Stimulated activated CD8-positive, alpha-beta memory T cell treated with anti-CD3 and anti-CD28 coated beads, Interleukin-15, amount 100 ng/mL, for 24 hours (primary cell): ENCODE data around the gene SIK3.

ENCODE experiments used
- DNase-seq: peaks from one replicate; pipeline ENCODE4 v3.0.0-alpha.2; 2020; ENCODE audit warnings: low read depth

The SIK3 gene

DNA sequence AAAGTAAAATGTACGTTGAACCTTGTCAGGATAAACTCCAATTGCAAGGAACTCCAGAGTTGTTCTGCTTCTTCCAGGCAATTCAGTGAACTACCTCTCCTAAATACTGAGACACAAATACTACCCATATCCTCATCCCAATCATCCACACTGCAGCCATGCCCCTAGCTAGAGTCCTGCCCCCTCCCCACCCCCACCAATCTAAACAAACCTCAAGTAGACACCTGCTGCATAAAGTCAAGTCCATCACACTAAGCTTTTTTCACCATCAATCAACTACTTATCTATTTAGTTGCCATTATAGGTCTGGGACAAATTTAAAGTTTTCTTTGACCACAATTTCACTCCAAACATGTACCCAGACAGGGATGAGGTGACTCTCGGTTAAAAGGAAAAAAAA, 167.6 kb downstream of the SIK3 start:
- no peak for DNase-seq

DNA sequence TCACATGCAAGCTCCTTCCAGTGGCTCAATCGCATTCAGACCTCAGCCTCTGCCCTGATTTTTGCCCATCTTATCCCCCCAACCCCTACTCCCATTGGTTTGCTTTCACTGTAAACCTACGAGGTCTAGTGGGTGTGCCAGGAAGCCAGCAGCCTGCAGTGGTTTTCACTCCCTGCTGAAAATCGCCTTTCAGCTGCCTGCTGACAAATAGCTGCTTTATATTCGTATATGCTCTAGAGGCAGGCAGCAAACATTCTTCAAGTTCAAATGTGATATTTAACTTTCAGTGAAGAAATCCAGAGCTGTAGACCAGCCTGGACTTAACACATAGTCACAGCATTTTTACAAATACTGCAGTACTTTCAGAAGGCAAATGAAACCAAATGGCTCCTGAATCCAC, 168.1 kb downstream of the SIK3 start:
- DNase-seq, result no peak

DNA sequence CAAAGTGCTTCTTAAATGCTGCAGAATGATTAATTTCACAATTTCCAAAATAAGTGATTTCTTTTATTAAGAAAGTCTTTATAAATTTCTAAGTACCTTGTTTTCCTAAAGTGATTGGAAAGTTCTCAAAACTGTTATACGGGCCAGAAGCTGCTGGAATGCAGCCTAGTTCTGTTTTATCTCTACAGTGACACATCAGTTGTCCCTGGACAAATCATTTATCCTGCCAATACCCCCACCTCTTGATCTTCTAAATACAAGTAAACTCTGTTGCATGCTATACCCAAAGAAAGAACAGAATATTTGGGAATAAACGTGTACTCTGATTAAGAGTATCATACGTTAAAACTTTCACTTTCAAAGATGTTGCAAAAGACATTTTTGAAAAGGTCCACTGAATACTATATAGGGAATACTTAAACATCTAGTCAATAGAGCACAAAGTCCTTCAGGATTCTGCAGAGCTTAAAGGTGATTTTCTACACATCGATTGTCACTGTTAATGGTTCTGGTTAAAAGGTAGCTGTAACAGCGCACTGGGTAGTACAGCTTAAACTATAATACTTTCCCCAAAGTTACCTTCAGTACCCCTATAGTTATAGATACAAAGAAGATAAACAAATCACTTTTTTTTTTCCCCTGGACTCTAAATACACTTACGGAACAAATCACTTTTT, 168.7 kb downstream of the SIK3 start:
- no peak for DNase-seq

DNA sequence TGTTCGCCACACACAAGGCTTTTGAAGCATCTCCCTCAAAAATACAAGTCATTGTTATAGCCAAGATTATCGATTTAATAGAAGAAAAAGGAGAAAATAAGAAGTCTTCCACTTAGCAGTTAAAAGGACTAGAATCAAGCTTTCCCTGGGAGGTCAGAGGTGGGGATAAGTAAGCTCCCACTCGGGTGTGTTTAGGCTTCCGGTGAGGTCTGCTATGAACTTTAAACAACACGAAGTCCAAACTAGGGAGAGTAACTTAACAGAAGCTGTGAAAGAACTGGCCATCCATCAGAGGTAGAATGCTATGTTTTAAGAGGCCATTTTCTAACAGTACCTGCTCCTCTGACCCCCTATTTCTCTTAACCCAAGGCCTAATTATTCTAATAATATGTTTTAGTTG, 169.4 kb downstream of the SIK3 start:
- DNase-seq, result no peak

DNA sequence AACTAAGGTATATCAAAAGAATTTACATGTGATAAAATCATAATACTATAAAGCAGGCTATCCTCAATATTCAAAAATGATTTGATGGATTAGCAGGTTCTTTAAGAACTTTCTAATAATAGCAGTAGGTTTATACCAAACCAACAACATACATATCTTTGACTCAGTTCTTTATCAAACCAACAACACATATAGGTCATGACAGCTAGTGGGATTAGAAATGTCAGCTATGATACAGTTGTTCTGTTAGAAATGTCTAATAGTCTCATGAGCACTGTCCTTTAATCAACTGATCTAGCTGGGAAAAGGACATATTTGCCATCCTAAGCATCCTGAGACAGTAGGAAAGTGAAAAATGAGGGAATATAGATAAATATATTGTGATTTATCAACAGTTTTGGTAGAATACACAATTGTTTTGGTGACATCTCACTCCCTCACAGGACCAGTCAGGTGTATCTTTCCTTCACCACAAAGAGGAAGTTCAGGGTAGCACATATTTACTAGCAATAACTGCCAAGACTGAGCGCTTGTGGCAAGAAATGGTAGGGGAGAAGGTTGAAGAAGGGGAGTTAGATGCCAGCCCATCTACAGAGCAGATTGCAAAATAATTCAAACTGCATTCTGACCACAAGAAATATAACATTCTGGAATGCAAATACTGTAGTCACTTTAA, 170.0 kb downstream of the SIK3 start:
- no peak for DNase-seq

DNA sequence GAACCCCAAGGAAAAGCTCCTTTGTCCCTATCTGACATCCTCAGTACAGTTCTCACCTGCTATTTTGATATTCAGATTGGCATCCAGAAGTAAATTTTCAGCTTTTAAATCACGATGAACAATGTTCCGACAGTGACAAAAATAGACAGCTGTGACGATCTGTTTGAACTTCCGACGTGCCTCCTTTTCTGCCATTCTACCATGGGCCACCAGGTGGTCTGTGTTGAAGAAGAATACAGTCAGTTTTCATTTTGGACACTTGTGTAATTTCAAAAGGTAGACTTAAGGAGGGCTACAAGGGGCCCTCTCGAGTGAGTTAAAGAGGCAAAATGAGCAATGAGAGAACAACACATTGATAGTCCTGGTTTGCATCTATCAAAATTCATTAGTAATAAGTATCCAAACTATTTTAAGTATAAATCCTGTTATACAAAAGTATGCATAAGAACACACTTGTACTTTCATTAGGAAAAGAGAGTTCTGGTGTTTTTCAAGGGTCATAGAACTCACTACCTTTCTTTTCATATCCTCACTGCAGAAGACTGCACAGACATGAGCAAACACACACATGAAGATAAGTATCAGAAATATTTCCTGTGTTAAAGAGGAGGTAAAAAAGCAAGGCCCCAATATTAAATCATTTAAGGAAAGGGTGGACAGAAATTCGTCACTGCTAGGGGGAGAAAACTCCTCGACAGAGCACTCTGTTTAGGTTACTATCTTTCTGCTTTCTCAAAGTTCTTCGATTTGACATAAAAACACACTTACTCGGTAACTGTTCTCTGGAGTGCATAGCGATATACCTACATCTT, 170.9 kb downstream of the SIK3 start:
- DNase-seq, result no peak

DNA sequence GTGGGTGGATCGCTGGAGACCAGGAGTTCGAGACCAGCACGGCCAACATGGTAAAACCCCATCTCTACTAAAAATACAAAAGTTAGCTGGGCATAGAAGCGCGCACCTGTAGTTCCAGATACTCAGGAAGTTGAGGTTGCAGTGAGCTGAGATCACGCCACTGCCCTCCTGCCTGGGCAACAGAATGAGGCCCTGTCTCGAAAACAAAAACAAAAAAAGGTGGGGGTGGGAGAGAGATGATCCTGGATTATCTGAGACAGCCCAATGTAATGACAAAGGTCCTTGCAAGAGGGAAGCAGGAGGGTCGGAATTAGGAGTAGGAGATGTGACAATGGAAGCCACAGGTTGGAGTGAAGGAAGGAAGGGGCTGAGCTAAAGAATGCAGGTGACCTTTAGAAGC, 173.2 kb downstream of the SIK3 start:
- no peak for DNase-seq

DNA sequence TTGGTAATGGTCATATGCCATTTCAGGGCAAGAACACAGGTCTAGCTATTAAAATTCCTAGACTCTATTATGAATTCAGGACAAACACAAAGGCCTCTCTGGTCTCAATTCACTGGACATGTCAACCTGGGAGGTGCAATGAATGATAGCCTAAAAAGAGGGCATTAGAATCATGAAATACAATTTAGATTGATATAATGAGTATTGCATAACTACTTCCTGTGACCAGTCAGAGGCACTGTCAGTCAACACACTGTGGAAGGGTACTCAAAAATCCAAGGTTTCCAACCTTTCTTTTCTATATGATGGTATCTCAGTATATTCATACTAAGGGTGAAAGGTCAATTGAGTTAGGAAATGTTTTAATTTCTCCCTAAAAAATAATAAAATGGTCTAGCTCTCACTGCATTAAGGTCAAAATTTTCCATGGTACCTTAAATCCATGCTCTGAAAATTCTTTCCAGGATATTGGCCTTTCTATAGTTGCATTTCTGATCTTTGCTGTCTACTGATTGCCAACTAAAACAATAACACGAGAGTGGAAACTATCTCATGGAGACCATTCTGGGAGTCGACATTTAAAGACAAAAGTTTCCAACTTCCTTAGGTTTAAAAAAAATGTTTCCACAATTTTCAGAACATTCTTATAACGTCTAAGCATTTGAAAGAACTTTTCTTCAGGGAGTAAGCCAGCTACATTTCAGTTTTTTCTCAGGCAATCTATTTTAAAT, 179.1 kb downstream of the SIK3 start:
- no peak for DNase-seq

DNA sequence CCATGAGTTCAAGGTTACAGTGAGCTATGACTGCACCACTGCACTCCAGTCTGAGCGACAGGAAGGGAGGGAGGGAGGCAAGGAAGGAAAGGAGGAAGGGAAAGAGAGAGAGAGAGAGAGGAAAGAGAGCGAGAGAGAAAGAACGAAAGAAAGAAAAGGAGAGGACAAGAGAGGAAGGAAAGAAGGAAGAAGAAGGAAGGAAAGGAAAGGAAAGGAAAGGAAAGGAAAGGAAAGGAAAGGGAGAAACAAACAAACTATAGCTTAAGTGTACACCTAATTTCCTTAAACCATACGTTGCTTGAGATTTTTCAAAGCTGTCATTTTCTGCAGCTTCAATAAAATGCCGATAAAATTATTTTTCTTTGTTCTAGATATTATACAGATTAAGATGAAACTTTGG, 180.6 kb downstream of the SIK3 start:
- no peak for DNase-seq

DNA sequence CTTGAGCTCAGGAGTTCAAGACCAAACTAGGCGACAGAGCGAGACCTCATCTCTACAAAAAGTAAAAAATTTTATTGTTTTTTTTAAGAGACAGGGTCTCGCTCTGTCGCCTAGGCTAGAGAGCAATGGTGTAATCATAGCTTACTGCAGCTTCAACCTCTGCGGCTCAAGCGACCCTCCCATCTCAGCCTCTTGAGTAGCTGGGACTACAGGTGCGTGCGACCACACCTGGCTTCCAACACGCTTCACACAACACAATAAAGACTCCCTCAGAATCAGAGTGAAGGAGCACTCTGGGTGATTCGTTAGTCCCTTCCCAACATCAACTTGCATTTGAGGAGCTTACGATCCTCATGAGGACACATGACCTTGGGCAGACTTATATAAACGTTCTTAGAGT, 181.3 kb downstream of the SIK3 start:
- DNase-seq, result no peak

DNA sequence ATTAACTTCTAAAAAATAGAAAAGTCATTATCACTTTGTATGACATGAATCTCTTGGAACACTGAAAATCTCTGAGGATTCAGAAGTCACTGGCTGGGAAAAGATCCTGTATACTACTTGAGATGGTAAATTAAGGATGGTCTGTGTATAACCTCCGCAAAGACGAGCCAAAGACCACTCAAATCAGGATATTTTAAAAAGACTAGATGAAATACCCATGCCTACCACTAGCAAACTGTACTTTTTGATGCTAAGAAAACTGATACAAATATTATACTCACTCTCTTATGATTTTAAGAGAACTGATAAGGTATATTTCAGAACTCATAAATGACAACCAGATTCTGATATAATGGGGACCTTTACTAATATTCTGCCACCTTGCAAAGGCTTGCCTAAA, 182.2 kb downstream of the SIK3 start:
- no peak for DNase-seq

DNA sequence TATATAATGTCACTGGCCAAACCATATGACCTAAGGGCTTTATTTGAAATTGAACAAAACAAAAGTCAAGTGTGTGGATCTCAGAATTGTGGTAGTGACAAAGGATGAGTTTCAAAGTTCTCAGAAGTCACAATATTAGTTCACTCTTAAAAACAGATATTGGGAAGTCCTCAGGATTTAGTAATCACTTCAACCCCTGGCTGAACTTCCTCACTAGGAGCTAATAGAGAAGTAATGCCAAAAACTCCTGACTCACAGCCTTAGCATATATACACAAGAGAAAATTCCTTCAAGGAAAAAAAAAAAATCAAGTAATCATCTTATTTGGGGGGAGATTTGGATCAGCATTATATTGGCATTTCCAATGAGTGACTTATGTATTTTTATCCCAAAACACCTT, 185.2 kb downstream of the SIK3 start:
- DNase-seq, result no peak

DNA sequence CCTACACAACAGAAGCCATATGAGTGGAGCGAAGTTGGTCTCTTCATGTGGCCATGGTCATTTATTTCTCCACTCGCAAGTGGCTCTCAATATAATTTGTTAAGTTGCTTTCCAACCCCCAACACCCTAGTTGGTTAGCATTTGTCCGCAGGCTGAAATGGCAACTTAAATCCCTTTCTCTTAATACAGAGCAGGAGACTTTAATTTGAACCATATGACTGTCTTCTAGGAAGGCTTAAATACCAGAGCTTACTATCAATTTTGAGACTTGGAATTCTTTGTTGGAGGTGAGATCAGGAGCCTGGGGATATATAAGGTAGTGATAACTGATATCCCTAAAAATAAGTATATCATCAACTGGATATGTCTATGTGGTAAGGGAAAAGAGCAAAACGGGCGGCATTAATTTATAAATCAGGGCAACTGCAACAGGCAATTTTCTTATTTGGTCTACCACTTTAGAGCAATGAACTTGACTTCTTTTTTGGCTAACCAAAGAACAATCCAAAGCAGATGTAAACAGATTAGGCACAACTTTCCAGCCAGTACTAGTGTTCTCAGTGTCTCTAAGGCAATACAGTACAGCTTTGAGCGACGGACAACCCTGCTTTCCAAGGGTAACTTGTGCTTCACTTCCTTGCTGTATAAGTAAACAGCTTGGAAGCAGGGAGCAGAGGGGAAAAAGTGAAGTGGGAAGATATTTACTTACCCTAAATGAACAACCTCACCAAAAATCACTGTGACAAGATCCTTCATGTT, 186.1 kb downstream of the SIK3 start:
- no peak for DNase-seq

DNA sequence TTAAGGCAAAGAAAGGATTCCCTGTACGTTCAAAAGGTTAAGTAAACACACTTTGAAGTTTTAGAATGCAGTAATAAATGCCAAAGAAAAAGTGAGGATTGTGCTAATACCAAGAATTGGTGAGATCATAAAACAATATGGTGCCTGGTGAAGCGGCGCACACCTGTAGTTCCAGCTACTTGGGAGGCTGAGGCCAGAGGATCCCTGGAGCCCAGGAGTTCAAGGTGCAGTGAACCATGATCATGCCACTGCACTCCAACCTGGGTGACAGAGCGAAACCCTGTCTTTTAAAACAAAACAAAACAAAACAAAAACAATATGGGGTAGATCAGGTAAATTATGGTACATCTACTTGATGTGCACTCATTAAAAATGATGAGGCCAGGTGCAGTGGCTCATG, 187.4 kb downstream of the SIK3 start:
- DNase-seq, result no peak

DNA sequence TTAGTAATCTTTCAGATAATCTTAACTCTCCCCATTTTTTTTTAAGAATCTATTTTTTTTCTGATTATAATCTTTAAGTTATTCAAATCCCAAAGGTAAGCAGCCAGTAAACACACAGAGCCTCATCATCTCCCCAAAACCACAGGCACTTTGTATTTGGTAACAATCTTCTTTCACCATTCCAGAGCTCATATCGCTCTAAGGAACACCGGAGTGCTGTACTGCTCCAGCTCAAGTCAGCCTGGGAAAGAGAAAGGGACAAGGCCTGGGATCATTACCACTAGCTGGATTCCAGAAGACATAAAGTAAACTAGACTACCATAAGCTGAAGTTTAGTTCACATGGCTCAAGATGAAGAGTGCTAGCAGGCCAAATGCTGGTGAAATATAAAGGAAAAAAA, 187.8 kb downstream of the SIK3 start:
- DNase-seq, result no peak

DNA sequence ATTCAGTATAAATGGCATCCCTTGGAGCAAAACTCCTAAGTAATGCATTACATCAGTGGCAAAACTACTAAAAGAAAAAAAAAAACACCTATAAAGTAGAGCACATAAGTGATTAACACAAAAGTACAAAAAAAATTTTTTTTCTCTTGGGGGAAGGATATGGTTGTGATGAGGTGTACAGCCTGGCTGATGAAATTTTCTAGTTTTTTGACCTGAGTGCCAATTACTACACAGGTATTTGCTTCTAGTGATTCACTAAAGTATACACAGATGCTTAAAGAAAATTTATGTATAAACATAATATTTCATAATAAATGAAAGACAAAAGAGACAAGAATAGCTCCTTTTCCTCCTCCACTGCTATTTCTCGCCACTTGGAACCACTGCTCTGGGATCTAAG, 189.0 kb downstream of the SIK3 start:
- DNase-seq, result no peak

DNA sequence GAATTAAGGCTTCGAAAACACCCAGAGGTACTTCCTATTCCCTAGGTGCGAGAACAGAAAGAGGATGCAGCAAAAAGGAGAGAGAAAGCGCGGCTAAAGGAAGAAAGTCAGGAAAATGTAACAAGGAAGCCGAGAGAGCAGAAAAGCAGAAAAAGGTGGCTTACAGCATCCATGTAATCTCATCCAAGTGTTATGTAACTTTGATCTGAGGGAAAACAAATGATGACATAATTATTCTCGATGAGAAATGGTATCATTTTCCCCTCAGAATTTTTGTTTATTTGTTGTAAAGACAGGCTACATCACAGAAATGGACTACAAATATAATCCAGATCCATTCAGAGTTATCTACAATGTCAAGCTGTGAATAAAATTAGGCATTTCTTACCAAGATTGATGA, 191.7 kb downstream of the SIK3 start:
- no peak for DNase-seq

DNA sequence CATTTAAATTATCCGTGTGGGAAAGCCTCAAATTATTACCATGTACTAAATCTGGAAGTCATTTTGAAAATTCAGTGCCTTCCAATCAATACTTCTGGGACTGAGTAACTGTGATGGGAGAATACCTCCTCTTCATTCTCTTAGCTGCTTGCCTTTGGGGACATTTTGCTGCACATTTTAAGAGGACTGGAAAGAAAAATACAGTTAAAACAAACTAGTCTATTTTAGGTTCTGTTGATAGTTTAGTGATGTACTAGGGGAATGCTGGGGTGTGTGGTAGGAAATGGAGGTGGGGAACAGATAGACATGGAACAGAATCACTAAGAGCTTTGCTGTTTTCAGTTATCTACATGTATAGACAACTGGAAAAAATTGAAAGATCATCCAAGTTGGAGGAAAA, 195.1 kb downstream of the SIK3 start:
- no peak for DNase-seq

DNA sequence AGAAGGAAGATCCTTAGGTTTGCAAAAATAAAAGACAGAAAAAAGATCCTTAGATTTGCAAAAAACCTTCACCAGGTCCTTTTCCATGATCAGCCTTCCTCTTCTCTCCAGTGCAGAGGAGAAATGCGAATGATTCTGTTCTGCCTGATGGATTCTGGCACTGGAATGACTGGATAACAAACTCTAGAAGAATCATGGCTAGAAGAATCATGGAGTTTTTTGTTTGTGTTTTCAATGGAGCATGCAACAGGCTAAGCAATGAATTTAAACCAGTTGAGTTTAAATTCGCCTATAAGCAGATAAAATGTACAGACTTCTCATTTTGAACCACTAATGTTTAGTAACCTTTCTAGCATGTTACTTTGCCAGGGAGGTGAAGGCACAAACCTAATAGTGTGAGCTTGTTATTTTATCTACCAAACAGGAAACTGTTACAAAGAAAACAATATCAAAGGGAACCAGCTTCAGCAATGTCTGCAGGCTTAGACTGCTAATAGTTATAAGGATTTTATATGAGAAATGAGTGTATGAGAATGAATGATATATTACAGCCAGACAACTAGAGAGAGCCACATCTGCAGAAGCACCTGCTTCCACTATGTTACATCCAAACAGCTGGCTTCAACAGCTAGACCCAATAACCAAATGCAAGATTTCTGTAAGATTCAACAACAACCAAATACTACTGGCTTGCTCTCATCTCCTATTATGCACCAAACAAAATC, 196.1 kb downstream of the SIK3 start:
- no peak for DNase-seq

DNA sequence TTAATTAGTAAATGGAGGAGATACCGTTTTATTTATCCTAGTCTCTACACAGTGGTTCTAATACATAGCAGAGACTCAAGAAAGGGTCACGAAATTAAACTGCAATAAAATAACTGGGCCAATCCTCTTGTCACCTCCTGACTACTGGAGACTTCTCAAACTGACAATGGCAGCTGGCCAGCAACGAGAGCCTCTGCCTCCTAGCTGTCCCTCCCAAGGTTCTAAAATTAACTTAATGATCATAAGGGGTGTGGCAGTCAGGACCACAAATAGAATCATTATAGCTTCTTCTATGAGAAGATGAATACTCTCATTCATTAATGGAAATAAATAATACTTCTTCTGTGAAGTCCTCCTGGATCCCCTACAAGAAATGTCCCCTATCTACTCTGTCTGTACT, 197.0 kb downstream of the SIK3 start:
- no peak for DNase-seq

DNA sequence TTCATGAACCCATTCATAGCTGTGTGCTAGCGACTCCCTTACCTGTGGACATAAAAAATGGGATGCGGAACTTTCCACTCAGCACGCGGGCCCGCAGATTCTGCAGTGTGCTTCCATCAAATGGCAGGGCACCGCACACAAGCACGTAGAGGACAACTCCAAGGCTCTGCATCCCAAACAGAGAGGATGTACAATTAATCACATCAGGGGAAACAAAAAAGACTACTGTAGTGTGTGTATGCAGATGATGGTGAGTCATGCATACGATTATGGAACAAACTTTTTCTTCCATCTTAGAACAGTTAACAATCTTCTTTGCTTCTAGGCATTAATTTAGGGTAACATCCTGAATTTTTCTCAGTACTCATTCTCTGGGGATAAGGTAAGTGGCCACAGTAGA, 202.0 kb downstream of the SIK3 start:
- DNase-seq, result no peak
